Stimulated activated CD4-positive, alpha-beta T cell treated with anti-CD3 and anti-CD28 coated beads, Interleukin-15, amount 100 ng/mL, for 48 hours (primary cell): Measurements from ENCODE around the gene MAST4.

Experiments used
- DNase-seq, 2 donors: peaks; one replicate each; pipeline ENCODE4 v3.0.0-alpha.2; 2020; ENCODE audit warnings: low read depth in 2 of 2

The MAST4 gene

DNA sequence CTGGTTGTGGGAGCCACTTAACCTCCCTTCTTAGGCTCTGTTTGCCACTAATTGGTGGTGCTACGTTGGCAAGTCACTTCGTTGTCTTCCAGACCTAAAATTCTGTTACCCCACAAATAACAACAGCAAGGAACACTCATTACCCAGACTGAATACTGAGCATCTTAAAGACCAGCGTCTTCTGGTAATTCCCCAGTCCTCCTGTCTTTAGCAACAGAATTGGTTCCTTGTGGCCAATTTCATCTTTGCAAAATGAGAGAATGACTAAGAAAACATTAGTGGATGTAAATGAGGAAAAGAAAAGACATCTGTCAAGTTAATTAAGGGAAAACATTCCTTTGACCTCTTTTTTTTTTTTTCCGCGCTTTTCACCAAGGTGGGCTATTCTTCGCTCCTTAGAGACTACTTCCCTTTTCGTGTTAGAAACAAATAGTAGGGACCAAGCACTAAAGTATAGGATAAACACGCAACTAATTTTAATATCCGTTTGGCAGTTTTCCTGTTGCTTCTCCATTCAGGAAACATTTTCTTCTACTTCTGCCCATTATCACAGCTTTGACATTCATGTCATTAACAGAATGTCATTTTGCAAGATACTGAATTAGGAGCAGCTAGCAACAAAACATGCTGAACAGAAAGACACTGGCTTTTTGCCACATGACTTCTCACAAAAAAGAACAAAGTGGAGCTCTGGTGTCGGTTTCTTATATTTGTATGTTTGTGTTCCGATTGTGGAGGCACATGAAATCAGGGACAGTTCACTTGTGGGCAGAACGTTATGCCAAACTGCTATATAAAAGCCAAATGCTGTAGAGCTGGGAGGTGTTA is 446.2 kb downstream of the MAST4 start:
- DNase-seq: no peak

DNA sequence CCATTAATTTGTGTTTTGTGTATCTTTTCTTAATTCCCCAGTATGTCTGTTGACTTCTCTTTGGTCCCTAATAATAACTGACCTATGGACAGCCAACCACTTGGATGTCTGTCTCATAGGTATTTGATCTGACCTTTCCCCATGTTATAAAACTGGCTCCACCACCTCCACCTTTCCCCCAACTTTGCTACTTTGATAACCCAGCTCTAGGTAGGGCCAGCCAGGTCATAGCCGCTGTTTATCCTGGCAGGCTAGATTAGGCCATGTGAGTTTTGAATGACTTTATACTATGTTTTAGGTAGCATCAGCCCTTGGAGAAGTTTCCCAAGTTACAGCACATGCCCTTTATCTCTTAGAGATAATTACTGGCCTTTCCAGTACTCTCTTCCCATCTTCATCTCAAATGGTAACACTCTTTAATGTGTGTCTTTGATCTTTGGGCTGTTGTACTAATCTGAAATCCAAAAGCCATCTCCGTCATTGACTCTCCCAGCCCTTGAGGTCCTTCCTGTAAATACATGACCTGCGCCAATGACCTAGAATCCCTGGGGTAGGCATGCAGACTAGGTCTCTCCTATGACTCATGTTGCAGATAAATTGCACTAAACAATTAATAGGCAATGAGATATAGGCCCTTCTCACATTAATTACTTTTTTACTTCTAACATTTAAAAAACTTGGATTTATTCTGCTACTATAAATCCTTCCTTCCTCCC is 447.8 kb downstream of the MAST4 start:
- DNase-seq: no peak

GRCh38 chr5:67045816-67046740 is 449.9 kb downstream of the MAST4 start:
- DNase-seq: no peak

DNA sequence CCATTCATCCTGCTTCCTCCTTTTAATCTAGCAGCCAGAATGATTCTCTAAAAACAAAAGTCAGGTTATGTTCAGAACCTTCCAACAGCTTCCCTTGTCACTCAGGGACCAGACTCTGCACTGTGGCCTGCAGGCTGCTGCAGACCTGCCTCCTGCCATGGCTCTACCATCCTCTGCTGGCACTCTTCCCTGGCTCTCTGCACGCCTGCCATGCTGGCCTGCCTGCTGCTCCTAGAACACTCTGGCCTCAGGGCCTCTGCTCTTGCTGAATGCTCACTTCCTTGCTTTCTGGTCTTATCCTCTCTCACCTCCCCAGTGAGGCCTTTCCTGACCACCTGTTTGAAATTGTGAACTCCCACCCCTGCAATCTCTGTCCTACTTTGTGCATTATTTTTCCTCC is 451.0 kb downstream of the MAST4 start:
- no peak for DNase-seq

GRCh38 chr5:67047616-67048015 is 451.4 kb downstream of the MAST4 start:
- no peak for DNase-seq

GRCh38 chr5:67050125-67050524 is 453.9 kb downstream of the MAST4 start:
- DNase-seq: no peak

- DNase-seq: no peak
These were observed 454.4 kb downstream of the MAST4 start for GRCh38 chr5:67050635-67051034.

GRCh38 chr5:67051164-67051563 is 455.0 kb downstream of the MAST4 start:
- no peak for DNase-seq

- DNase-seq: no peak
These were observed 455.8 kb downstream of the MAST4 start for GRCh38 chr5:67052034-67052433.

GRCh38 chr5:67053229-67053628 is 457.0 kb downstream of the MAST4 start:
- DNase-seq: no peak

GRCh38 chr5:67058998-67059743 is 463.0 kb downstream of the MAST4 start:
- no peak for DNase-seq

DNA sequence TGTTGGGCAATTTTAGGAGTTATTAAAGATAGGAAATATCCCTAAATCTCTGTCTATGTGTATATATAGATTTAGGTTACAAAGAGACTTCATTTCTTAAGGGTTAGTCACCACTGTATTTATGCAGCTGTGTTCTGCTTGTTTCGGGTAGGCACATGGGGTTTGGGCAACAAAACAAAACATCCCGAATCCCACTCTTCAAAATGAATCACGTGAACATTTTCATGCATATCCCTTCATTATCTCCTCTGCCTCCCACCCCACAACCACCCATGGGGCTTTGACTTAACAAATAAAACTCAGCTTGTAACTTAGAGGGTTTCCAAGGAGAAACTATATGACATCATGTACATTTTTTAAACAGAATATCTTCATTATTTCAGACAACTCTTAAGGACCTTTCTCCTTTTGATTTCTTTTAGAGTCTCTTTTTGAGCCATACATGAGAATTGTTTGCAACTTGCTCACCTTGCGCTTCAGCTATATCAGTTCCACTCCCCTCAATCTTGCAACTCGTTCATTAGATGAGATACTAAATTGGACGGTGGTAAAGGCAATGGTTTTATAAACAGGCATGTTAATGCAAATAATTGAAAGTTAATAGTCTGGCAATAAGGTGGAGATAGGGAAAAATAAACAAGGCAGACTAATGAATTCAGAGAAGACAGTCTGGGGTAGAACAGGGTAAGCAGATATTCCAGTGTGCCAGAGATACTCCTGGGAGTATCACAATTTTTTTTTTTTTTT is 463.7 kb downstream of the MAST4 start:
- DNase-seq: no peak

DNA sequence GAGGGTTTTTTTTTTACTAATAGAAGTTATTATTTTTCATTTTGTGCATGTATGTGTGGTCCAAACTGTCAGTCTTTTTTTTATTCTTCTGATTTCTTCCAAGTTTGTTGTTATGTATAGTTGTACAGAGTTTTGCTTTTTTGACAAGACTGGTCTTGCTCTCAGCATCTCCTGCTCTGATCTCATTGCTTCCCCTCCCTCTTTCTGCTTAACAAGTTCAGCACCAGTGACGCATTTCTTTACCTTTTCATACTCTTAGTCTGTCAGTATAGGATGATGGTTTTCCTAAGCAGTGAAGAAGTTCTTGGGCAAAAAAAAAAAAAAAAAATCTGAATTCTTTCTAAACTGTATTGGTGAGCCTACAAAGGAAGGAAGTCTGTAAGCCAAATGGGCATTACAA is 465.3 kb downstream of the MAST4 start:
- DNase-seq: no peak

- DNase-seq: no peak
These were observed 466.9 kb downstream of the MAST4 start for GRCh38 chr5:67063055-67063454.

GRCh38 chr5:67063791-67064190 is 467.6 kb downstream of the MAST4 start:
- DNase-seq: no peak

DNA sequence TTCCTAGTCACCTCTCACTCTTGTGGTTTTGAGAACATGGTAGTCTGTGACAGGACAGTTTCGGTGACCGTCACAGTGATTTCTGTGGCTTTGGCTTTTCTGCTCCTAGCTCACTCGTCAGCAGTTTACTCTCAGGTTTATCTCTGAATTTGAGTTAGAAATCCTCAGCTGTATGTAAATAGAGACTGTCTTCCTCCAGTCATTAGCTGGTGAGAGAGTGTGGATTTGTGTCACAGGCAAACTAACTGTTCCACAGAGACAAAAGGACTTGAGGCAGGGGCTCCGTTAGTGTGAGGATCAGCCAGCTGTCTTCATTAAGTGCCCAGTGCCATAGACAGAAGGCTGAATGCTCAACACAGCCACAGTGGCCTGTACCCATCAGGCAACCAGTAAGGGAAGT is 469.0 kb downstream of the MAST4 start:
- DNase-seq: peak; percentile 8 to 30

DNA sequence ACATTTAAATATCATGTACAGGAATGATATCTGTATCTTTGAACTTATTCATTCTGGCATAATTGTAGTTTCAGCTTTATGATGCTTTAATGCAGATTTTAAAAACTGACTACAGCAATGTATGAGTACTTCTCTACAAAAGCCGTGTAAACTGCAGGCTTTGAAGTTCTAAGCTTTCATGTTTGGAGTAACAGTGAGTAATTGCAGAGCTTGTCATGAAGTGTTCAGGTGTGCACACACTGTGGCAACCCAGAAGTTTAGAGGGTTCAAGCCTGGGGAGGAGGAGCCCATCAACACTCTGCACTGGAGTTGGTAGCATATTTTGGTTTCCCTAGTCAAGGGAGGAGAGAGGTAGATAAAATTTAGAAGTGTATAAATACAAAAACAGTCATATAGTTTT is 469.5 kb downstream of the MAST4 start:
- DNase-seq: no peak

DNA sequence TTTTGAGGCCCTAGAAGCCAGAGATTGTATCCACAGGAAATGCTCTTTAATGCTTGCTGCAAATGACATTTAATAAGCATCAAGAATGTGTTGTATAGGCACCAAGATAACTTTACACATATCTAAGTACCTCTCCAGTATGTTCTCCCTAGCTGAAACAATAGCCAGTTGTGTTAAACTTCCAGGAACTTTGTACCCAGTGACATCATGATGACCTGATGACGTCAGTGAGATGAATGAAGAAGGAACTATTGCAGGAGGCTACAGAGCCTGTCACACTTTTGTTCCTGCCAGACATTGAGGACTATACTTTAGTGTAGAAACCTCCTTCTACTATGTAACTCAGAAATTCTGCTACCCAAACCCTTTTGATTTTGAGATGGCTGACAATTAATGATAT is 470.6 kb downstream of the MAST4 start:
- DNase-seq: no peak

- no peak for DNase-seq
These were observed 477.0 kb downstream of the MAST4 start for GRCh38 chr5:67073045-67073680.

GRCh38 chr5:67077296-67077695 is 481.1 kb downstream of the MAST4 start:
- DNase-seq: no peak
